Activated CD8-positive, alpha-beta memory T cell treated with anti-CD3 and anti-CD28 coated beads, Interleukin-2, amount 50 U/mL, for 1 hour (primary cell): ENCODE data around the gene SBK2.

Experiments
- DNase-seq: peaks from one replicate; pipeline ENCODE4 v3.0.0-alpha.2; 2020; ENCODE audit errors: extremely low read depth

SBK2 gene

DNA sequence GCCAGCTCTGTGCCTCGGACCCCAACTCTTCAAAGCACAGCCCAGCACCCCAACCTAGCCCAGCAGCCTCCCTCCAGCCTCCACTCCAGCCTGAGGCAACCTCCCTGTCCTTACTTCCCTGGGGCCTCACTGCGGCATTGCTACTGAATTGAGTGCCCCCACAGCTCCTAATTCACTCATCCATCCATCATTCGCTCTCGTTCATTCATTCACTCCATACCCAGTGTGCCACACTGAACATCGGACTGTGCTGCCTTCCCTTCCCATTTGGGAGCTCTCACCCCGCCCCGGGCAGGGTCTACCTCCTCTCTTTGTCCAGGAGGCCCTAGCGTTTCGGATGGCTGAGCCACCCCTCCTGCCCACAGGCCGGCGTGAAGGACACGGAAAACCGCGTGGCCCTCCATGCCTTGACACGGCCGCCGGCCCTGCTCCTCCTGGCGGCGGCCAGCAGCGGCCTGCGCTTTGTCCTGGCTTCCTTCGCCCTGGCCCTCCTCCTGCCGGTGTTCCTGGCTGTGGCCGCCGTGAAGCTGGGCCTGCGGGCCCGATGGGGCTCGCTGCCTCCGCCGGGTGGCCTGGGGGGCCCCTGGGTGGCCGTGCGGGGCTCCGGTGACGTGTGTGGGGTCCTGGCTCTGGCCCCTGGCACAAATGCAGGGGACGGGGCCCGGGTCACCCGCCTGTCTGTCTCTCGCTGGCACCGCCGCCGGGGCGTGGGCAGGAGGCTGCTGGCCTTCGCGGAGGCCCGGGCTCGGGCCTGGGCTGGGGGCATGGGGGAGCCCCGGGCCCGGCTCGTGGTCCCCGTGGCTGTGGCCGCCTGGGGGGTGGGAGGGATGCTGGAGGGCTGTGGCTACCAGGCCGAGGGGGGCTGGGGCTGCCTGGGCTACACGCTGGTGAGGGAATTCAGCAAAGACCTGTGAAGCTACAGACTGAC lies 50.6 kb downstream of the SBK2 start:
- no peak for DNase-seq

DNA sequence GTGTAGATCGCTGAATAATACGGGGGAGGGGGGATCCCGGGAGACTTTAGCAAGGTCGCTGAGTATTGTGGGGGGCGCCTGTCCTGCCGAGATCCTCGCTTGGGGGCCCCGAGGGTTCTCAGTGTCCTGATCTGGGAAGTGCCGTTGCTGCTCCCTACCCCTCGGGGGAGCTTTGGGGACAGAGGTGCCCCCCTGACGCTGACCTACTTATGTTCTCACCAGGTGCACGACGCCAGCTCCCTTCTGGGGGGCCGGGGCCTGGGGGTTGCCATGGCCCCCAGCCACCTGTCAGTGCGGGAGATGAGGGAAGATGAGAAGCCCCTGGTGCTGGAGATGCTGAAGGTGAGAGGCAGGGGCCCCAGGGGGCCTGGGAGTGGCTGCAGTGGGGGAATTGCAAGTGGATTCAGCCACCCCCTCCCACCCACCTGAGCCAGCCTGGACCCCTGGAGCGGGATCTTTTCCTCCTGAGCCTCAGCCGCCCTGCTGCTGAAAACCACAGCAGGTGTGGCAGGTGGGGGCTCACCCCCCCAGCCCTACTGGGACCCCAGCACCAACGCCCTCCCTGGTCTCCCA lies 51.4 kb downstream of the SBK2 start:
- no peak for DNase-seq

DNA sequence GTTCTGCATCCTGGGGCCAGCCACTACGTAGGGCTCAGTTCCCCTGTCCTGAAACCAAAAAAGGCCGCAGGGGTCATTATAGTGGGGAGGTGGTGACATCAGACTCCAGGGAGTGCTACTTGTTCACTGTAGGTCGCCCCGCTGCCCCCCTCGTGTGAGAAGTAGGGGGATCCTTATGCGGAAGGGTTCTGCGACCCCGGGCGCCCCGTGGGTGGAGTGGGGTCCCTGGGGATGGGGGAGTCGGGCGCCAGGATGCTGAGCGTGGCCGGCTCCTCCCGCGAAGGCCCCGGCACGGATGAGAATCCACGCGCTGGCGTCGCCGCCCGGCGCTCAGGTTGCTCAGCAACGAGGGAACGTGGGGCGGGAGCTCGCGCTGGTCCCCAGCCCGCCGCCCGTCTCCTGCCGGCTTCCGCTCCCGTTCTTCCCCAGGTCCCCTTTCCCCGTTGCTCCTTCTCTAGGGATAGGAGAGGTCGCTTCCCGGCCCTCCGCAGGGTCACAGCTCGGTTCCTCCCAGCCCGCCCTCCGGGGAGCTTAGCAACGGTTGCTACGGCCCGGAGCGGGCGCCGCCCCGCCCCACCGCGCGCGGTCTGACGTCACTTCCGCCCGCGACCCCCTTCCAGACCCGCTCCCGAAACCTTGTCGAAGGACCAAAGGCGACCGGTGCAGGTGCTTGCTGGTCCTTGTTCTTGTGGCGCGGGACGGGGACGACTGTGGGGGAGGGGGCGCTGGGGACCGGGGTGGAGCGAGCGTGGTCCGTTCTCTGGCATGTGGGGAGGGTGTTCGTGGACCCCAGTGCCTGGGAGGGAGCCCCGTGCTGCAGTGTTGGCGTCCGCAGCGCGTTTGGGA lies 52.1 kb downstream of the SBK2 start, which contains the start of gene NAT14:
Gene NAT14, plus strand, starts transcription at position 596 of the 846 bp plus-strand sequence. CDS start 521 bp downstream, outside the sequence.
- no peak for DNase-seq

DNA sequence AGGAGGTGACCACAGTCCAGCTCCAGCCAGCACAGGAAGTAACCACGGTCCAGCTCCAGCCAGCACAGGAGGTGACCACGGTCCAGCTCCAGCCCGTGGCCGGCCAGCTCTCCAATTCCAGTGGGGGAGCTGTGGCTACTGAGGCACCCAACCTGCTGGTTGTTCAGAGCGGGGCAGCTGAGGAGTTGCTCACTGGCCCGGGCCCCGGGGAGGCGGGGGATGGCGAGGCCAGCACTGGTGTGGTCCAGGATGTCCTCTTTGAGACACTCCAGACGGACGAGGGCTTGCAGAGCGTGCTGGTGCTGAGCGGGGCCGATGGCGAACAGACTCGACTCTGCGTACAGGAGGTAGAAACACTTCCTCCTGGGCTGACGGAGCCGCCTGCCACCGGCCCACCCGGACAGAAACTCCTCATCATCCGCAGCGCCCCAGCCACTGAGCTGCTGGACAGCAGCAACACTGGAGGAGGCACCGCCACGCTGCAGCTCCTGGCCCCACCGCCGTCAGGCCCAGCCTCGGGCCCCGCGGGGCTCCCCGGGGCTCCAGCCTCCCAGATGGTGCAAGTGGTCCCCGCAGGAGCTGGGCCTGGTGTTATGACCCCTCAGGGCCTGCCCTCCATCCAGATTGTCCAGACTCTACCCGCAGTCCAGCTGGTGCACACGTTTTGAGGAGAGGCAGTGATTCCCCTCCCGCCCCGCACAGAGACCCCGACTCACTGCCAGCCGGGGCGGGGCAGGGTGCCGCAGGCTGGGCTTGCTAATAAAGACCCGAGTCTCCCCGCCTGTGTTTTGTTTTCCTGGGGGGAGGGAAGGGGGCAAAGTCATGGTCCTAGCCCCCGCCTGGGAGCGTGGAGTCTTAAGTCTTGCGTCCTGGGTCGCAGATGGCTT lies 53.0 kb downstream of the SBK2 start:
- no peak for DNase-seq

DNA sequence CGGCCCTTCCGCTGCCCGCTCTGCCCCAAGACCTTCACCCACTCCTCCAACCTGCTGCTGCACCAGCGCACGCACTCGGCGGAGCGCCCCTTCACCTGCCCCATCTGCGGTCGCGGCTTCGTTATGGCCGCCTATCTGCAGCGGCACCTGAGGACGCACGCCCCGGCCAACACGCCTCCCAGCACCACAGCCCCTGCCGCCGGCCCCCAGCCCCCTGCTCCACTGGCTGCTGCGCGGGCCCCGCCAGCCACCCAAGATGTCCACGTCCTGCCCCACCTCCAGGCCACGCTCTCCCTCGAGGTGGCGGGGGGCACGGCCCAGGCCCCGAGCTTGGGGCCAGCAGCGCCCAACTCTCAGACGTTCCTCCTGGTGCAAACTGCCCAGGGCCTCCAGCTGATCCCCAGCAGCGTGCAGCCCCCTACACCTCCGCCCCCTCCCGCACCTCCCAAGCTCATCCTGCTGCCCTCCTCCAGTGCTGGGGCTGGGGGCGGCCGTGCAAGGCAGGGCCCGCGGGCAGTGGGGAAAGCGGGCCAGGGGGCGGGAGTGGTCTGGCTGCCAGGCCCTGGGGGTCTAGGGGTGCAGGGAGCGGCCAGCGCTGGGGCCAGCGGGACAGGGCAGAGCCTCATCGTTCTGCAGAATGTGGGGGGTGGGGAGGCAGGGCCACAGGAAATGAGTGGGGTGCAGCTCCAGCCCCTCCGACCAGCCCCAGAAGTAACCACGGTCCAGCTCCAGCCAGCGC lies 53.8 kb downstream of the SBK2 start:
- DNase-seq = no peak

DNA sequence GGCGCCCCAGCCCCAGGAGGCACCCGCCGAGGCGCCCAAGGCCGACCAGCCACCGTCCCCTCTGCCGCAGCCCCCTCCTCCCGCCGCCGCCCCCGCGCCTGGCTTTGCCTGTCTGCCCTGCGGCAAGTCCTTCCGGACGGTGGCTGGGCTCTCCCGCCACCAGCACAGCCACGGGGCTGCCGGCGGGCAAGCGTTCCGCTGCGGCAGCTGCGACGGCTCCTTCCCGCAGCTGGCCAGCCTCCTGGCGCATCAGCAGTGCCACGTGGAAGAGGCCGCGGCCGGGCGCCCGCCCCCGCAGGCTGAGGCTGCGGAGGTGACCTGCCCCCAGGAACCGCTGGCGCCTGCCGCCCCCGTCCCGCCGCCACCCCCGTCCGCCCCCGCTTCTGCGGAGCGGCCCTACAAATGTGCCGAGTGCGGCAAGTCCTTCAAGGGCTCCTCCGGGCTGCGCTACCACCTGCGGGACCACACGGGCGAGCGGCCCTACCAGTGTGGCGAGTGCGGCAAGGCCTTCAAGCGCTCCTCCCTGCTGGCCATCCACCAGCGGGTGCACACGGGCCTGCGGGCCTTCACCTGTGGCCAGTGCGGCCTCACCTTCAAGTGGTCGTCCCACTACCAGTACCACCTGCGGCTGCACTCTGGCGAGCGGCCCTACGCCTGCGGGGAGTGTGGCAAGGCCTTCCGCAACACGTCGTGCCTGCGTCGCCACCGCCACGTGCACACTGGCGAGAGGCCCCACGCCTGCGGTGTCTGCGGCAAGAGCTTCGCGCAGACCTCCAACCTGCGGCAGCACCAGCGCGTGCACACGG lies 54.6 kb downstream of the SBK2 start:
- DNase-seq = no peak

DNA sequence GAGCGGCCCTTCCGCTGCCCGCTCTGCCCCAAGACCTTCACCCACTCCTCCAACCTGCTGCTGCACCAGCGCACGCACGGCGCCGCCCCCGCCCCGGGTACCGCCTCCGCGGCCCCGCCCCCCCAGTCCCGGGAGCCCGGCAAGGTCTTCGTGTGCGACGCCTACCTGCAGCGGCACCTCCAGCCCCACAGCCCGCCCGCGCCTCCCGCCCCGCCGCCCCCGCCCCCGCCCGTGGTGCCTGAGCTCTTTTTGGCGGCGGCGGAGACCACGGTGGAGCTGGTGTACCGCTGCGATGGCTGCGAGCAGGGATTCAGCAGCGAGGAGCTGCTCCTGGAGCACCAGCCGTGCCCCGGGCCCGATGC lies 55.2 kb downstream of the SBK2 start:
- DNase-seq = no peak

DNA sequence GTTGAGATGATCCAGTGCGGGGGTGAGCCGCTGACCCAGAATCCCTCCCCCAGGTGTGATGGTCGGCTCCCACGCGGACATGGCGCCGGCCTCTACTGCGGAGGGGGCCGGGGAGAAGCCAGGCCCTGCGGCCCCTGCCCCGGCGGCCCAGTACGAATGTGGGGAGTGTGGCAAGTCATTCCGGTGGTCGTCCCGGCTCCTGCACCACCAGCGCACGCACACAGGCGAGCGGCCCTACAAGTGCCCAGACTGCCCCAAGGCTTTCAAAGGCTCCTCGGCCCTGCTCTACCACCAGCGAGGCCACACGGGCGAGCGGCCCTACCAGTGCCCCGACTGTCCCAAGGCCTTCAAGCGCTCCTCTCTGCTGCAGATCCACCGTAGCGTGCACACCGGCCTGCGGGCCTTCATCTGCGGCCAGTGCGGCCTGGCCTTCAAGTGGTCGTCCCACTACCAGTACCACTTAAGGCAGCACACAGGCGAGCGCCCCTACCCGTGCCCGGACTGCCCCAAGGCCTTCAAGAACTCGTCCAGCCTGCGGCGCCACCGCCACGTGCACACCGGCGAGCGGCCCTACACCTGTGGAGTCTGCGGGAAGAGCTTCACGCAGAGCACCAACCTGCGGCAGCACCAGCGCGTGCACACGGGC lies 55.7 kb downstream of the SBK2 start:
- DNase-seq = no peak

DNA sequence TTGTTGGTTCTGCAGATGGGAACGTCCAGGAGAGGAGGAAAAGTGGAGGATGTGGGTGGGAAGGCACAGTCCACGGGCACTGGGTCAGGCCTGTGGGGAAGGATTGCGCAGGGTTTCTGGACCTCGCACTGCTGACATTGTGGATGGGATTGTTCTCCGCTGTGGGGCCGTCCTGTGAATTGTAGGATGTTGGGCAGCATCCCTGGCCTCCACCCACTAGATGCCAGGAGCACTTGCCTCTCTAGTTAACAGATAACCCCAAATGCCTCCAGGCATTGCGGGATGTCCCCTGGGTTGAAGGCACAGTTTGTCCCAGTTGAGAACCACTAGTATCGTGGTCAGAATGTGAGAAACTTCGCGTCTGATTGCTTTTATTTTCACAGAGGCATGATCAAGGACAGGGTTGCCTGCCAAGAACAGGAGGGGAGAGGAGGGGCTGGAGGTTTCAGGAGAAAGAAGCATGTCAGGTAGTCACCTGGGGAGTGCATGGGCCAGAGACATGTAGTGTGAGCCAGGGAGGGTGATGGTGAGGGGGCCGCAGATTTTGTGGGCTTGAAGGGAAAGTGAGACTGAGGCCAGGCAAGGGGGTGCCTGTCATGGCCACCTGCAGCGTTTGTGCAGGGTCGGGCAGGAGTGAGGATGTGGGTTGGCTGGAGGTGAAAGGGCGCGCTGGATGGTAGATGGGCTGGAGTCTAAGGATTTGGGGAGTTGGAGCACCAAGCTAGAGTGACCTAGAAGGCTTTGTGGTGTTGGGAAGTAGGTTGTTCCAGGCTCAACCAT lies 57.3 kb downstream of the SBK2 start:
- no peak for DNase-seq

DNA sequence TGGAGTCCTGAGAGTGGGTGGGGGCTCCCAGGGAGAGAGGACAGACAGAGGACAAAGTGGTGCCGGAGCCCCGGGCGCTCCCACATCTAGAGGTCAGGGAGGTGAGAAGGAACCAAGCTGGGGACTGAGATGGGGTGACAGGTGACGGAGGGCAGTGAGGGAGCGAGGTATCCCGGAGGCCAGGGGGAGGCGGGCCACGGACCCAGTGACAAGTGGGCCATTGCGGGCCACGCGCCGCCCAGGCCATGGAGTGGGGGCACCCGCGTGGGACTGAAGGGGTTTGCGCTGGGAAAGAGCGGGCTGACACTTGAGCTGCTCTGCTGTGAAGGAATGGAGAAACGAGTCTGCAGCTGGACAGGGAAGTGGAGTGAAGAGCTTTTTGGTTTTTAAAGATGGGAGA lies 57.9 kb downstream of the SBK2 start:
- no peak for DNase-seq
